Measurements from ENCODE around the gene BTRC. TPM values are rescaled to one million over a fixed set of nuclear protein-coding genes. Genes with fewer than 3 reads are reported as not detected.

BTRC gene
- total RNA-seq, 1 donor from 2014 or later = 38.4 TPM

DNA sequence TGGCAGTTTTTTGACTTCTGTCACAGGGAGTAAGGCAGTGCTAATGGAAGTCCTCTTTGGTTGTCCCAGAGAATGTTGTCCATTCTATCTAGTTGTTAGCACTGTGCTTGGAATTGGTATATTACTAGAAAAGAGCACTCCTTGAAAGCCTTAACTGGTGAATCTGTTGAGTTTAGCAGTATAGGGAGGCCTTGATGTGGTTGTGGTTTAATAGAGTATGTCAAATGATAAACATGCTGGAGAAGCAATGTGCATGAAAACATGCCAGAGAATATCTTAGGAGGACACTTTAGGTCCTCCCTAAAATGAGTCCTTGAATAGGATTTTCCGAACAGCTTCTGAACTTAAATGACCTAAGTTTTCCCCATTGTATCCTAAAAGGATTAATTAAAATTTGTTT lies 98.6 kb downstream of the BTRC start:
- no peaks in the 10 kb centered on the region for H3K27me3 Mint-ChIP-seq (ENCODE audit: low read depth)
- DNase-seq (ENCODE audit: low spot score in 2 of 2, unreplicated experiment in 2 of 2) = no peak
- H3K4me1 Mint-ChIP-seq = peaks cover 40% of the 10 kb centered on the region
- no peak overlapping the region for H3K27ac Mint-ChIP-seq
- no peaks in the 10 kb centered on the region for H3K36me3 Mint-ChIP-seq
- H3K4me3 Mint-ChIP-seq = no peak overlapping the region
- H3K9me3 Mint-ChIP-seq = no peaks in the 10 kb centered on the region
- TF ChIP-seq, protein P1, sequence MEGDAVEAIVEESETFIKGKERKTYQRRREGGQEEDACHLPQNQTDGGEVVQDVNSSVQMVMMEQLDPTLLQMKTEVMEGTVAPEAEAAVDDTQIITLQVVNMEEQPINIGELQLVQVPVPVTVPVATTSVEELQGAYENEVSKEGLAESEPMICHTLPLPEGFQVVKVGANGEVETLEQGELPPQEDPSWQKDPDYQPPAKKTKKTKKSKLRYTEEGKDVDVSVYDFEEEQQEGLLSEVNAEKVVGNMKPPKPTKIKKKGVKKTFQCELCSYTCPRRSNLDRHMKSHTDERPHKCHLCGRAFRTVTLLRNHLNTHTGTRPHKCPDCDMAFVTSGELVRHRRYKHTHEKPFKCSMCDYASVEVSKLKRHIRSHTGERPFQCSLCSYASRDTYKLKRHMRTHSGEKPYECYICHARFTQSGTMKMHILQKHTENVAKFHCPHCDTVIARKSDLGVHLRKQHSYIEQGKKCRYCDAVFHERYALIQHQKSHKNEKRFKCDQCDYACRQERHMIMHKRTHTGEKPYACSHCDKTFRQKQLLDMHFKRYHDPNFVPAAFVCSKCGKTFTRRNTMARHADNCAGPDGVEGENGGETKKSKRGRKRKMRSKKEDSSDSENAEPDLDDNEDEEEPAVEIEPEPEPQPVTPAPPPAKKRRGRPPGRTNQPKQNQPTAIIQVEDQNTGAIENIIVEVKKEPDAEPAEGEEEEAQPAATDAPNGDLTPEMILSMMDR (IDR thresholded peaks at IDR 0.05; ENCODE audit: unreplicated experiment) = no peak

GRCh38 chr10:101453318-101453717 lies 99.4 kb downstream of the BTRC start:
- H3K4me3 Mint-ChIP-seq = no peak overlapping the region
- no peaks in the 10 kb centered on the region for H3K36me3 Mint-ChIP-seq
- peaks cover 40% of the 10 kb centered on the region for H3K4me1 Mint-ChIP-seq
- no peaks in the 10 kb centered on the region for H3K27me3 Mint-ChIP-seq (ENCODE audit: low read depth)
- TF ChIP-seq, protein P1 (IDR thresholded peaks at IDR 0.05; ENCODE audit: unreplicated experiment) = no peak
- DNase-seq (ENCODE audit: low spot score in 2 of 2, unreplicated experiment in 2 of 2) = no peak
- H3K27ac Mint-ChIP-seq = no peak overlapping the region
- H3K9me3 Mint-ChIP-seq = no peaks in the 10 kb centered on the region

- Mint-ChIP-seq H3K4me3 (no peak overlapping the region), H3K27ac (peak overlapping the region; percentile 48), H3K36me3 (no peaks in the 10 kb centered on the region), H3K4me1 (peaks cover 40% of the 10 kb centered on the region), H3K9me3 (no peaks in the 10 kb centered on the region), H3K27me3 (ENCODE audit: low read depth) (no peaks in the 10 kb centered on the region)
- TF ChIP-seq, protein P1 (IDR thresholded peaks at IDR 0.05; ENCODE audit: unreplicated experiment) = no peak
- DNase-seq (ENCODE audit: low spot score in 2 of 2, unreplicated experiment in 2 of 2) = no peak
These were observed 100.1 kb downstream of the BTRC start for GRCh38 chr10:101453791-101454718.

GRCh38 chr10:101458869-101459268 lies 104.9 kb downstream of the BTRC start:
- no peaks in the 10 kb centered on the region for H3K9me3 Mint-ChIP-seq

DNA sequence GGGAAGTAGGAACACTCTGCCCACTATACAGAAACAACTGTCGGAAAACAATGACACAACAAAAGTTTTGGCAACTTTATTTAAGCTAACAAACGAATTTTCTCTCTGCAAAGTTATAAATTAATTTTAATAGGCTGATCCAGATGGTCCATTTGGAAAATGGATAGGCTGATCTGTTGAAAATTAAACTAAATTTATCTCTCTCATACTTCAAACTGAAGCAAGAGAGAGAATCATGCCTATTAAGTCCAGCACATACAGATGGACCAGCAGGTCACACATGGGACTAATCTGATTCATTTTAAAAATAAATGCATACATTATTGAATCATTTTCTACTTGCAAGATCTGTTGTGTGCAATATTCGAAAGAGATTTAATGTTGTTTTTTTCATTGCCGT lies 110.1 kb downstream of the BTRC start:
- Mint-ChIP-seq H3K27me3 (ENCODE audit: low read depth) (no peaks in the 10 kb centered on the region), H3K4me3 (no peak overlapping the region), H3K4me1 (peaks cover 18% of the 10 kb centered on the region), H3K9me3 (no peaks in the 10 kb centered on the region), H3K36me3 (no peaks in the 10 kb centered on the region), H3K27ac (no peak overlapping the region)
- no peak for DNase-seq (ENCODE audit: low spot score in 2 of 2, unreplicated experiment in 2 of 2)
- TF ChIP-seq, protein P1 (IDR thresholded peaks at IDR 0.05; ENCODE audit: unreplicated experiment) = no peak

More at GRCh38 chr10:101458869-101459268, 104.9 kb downstream of the BTRC start:
- H3K27me3 Mint-ChIP-seq (ENCODE audit: low read depth) = no peaks in the 10 kb centered on the region
- peaks cover 16% of the 10 kb centered on the region for H3K4me1 Mint-ChIP-seq
- H3K27ac Mint-ChIP-seq = no peak overlapping the region
- DNase-seq (ENCODE audit: low spot score in 2 of 2, unreplicated experiment in 2 of 2) = no peak
- TF ChIP-seq, protein P1 (IDR thresholded peaks at IDR 0.05; ENCODE audit: unreplicated experiment) = no peak
- H3K4me3 Mint-ChIP-seq = no peak overlapping the region
- H3K36me3 Mint-ChIP-seq = no peaks in the 10 kb centered on the region

All from mesothelial cell of epicardium (in vitro differentiated cells).